WTC11 (cell line): Measurements from ENCODE around the gene PDE6B. TPM values are rescaled to one million over a fixed set of nuclear protein-coding genes. Genes with fewer than 3 reads are reported as not detected.

Experiments used
- CBFB ChIP-seq: sonication (generic); formaldehyde crosslinking; IDR thresholded peaks from 2 replicates; pipeline ENCODE4 v1.8.1; 2022; ENCODE audit warnings: mild to moderate bottlenecking, low read depth, missing genetic modification reagents
- EMX1 ChIP-seq: fragments of 250-450 bp; sonication (Bioruptor Pico); IDR thresholded peaks from 2 replicates; pipeline ENCODE4 v1.8.0; 2021; ENCODE audit warnings: mild to moderate bottlenecking
- ESRRA ChIP-seq: sonication (generic); formaldehyde crosslinking; IDR thresholded peaks from 2 replicates; pipeline ENCODE4 v1.8.1; 2022; ENCODE audit warnings: mild to moderate bottlenecking, missing genetic modification reagents, borderline replicate concordance
- HMGA2 ChIP-seq: fragments of 250-450 bp; sonication (Bioruptor Pico); IDR thresholded peaks from 2 replicates; pipeline ENCODE4 v1.4.0; 2021; ENCODE audit warnings: mild to moderate bottlenecking, moderate library complexity
- JUN ChIP-seq: sonication (generic); formaldehyde crosslinking; IDR thresholded peaks from 2 replicates; pipeline ENCODE4 v1.8.0; 2023; ENCODE audit warnings: mild to moderate bottlenecking, missing genetic modification reagents
- MXD4 ChIP-seq: fragments of 250-450 bp; sonication (Bioruptor Pico); IDR thresholded peaks from 2 replicates; pipeline ENCODE4 v1.8.0; 2021; ENCODE audit warnings: mild to moderate bottlenecking, moderate library complexity, borderline replicate concordance
- NFYB ChIP-seq: sonication (generic); formaldehyde crosslinking; conservative IDR thresholded peaks from 2 replicates; pipeline ENCODE4 v1.8.0; 2022; ENCODE audit warnings: low read depth, missing genetic modification reagents
- NR1H2 ChIP-seq: sonication (generic); formaldehyde crosslinking; IDR thresholded peaks from 2 replicates; pipeline ENCODE4 v1.9.0; 2021; ENCODE audit warnings: mild to moderate bottlenecking, moderate library complexity, missing genetic modification reagents
- NR3C1 ChIP-seq: sonication (generic); formaldehyde crosslinking; conservative IDR thresholded peaks from 2 replicates; pipeline ENCODE4 v1.8.1; 2023; ENCODE audit warnings: low read depth, mild to moderate bottlenecking, missing genetic modification reagents
- OVOL2 ChIP-seq: fragments of 250-450 bp; sonication (Bioruptor Pico); IDR thresholded peaks from 2 replicates; pipeline ENCODE4 v1.9.0; 2021; ENCODE audit warnings: mild to moderate bottlenecking, borderline replicate concordance
- SOX15 ChIP-seq: fragments of 250-450 bp; sonication (Bioruptor Pico); IDR thresholded peaks from 2 replicates; pipeline ENCODE4 v1.9.0; 2021; ENCODE audit warnings: mild to moderate bottlenecking
- SP1 ChIP-seq: sonication (generic); formaldehyde crosslinking; conservative IDR thresholded peaks from 2 replicates; pipeline ENCODE4 v1.8.1; 2022; ENCODE audit warnings: missing genetic modification reagents
- ZNF416 ChIP-seq: fragments of 250-450 bp; sonication (Bioruptor Pico); IDR thresholded peaks from 2 replicates; pipeline ENCODE4 v1.9.0; 2021; ENCODE audit warnings: mild to moderate bottlenecking, inconsistent platforms
- total RNA-seq: library from RNA; stranded (reverse); gene quantifications from 3 replicates; pipeline ENCODE4 v1.2.3, GENCODE V29; 2021
- TF ChIP-seq, protein P1 (sequence below): fragments of 200-600 bp; IDR thresholded peaks from 2 replicates; pipeline ENCODE4 v1.8.0; 2022; ENCODE audit warnings: antibody characterized with exemption
- TF ChIP-seq, protein P2 (sequence below): sonication (generic); formaldehyde crosslinking; conservative IDR thresholded peaks from 2 replicates; pipeline ENCODE4 v1.8.1; 2022; ENCODE audit warnings: mild to moderate bottlenecking, missing genetic modification reagents
- TF ChIP-seq, protein P3 (sequence below): fragments of 250-450 bp; sonication (Bioruptor Pico); conservative IDR thresholded peaks from 2 replicates; pipeline ENCODE4 v1.9.0; 2021; ENCODE audit warnings: mild to moderate bottlenecking
- TF ChIP-seq, protein P4 (sequence below): sonication (generic); formaldehyde crosslinking; IDR thresholded peaks from 2 replicates; pipeline ENCODE4 v1.8.0; 2022; ENCODE audit warnings: mild to moderate bottlenecking, missing genetic modification reagents
- TF ChIP-seq, protein P5 (sequence below): fragments of 250-450 bp; sonication (Bioruptor Pico); IDR thresholded peaks from 2 replicates; pipeline ENCODE4 v1.9.0; 2021; ENCODE audit warnings: mild to moderate bottlenecking
- TF ChIP-seq, protein P6 (sequence below): sonication (generic); formaldehyde crosslinking; IDR thresholded peaks from 2 replicates; pipeline ENCODE4 v1.8.0; 2023; ENCODE audit warnings: mild to moderate bottlenecking, missing genetic modification reagents
- TF ChIP-seq, protein P7 (sequence below): sonication (generic); formaldehyde crosslinking; IDR thresholded peaks from 2 replicates; pipeline ENCODE4 v1.8.1; 2023; ENCODE audit warnings: mild to moderate bottlenecking, missing genetic modification reagents, moderate library complexity
- TF ChIP-seq, protein P8 (sequence below): fragments of 250-450 bp; sonication (Bioruptor Pico); IDR thresholded peaks from 2 replicates; pipeline ENCODE4 v2.1.2; 2022; ENCODE audit warnings: mild to moderate bottlenecking, moderate library complexity
- TF ChIP-seq, protein P9 (sequence below): sonication (generic); formaldehyde crosslinking; conservative IDR thresholded peaks from 2 replicates; pipeline ENCODE4 v1.8.1; 2023; ENCODE audit warnings: mild to moderate bottlenecking, low read depth, missing genetic modification reagents, moderate library complexity

The PDE6B gene
- total RNA-seq, 1 experiment from 2014 or later = 7.1 TPM

DNA sequence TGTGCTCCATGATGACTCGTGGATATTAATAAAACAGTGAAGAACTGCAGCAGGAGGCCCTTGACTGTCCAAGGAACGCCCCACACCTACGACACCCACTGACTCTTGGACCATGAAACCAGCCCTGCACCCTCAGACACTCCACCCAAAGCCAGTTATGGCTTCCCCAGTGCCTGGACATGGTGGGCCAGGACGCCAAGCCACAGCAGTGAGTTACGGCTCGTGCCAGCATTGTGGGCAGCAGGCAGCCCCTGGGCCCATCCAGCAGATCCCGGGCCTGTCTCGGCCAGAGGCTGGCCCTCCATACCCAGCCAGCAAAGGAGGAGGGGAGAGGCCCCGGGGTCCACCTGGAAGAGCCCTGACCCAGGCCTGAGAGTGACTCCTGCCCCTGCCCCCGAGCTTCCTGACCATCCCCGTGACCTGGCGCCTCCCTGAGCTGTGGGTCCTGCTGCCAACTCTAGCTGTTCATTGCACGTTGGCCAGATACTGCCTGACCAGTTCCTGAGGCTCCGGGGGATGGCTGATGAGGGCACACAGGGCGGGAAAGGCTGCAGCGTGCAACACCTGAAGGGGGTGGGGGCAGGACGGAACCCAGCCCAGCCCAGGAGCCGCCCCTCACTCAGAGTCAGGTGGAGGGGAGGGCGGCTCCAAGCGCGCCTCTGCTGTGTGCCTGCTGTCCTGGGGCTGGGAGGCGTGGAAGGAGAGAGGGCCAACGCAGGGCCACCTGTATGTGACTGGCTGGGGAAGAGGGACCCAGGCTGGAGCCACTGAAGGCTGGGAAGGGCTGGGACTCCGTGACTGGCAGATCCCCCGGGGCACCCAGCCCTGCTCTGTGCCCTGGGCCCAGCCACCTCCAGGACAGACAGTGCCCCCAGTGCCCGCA is 62.8 kb downstream of the PDE6B start (continued):
- TF ChIP-seq, protein P1, sequence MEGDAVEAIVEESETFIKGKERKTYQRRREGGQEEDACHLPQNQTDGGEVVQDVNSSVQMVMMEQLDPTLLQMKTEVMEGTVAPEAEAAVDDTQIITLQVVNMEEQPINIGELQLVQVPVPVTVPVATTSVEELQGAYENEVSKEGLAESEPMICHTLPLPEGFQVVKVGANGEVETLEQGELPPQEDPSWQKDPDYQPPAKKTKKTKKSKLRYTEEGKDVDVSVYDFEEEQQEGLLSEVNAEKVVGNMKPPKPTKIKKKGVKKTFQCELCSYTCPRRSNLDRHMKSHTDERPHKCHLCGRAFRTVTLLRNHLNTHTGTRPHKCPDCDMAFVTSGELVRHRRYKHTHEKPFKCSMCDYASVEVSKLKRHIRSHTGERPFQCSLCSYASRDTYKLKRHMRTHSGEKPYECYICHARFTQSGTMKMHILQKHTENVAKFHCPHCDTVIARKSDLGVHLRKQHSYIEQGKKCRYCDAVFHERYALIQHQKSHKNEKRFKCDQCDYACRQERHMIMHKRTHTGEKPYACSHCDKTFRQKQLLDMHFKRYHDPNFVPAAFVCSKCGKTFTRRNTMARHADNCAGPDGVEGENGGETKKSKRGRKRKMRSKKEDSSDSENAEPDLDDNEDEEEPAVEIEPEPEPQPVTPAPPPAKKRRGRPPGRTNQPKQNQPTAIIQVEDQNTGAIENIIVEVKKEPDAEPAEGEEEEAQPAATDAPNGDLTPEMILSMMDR = no peak
- TF ChIP-seq, protein P2, sequence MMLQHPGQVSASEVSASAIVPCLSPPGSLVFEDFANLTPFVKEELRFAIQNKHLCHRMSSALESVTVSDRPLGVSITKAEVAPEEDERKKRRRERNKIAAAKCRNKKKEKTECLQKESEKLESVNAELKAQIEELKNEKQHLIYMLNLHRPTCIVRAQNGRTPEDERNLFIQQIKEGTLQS = no peak
- TF ChIP-seq SOX15 (CRISPR knock-in tag) (no peak), ESRRA (CRISPR knock-in tag) (no peak; the same call in 1 of the 2 replicates), CBFB (CRISPR knock-in tag) (no peak), NFYB (CRISPR knock-in tag) (no peak), NR3C1 (no peak), NR1H2 (CRISPR knock-in tag) (no peak), SP1 (no peak; the same call in 1 of the 2 replicates), HMGA2 (CRISPR knock-in tag) (no peak), MXD4 (CRISPR knock-in tag) (no peak), ZNF416 (no peak), EMX1 (CRISPR knock-in tag) (no peak), OVOL2 (CRISPR knock-in tag) (no peak), JUN (CRISPR knock-in tag) (no peak)
- TF ChIP-seq, protein P3, sequence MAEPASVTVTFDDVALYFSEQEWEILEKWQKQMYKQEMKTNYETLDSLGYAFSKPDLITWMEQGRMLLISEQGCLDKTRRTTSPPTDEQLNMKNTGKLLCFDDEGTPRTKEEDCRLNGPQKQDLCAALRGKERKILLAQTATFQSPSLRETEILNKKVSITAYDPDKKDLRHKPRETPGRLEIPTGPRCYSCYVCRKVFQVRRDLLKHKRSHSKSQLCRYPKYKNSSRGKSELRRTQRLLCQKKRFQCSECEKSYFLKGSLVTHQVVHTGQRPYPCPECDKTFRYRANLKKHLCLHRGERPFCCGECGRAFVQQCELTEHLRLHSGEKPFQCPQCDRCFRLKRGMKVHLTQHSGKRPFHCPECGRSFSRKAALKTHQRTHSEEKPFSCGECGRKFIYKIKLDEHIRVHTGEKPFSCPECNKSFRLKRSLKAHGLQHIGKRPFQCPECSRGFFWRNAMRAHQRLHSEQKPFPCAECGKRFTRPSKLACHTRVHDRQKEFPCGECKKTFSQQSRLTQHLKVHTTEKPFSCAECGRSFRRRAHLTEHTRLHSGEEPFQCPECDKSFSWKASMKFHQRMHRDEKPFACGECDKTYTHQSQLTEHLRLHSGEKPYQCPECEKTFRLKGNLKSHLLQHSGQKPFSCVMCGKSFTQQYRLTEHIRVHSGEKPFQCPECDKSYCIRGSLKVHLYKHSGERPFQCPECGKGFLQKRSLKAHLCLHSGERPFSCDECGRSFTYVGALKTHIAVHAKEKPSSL (CRISPR knock-in tag) = no peak
- TF ChIP-seq, protein P4, sequence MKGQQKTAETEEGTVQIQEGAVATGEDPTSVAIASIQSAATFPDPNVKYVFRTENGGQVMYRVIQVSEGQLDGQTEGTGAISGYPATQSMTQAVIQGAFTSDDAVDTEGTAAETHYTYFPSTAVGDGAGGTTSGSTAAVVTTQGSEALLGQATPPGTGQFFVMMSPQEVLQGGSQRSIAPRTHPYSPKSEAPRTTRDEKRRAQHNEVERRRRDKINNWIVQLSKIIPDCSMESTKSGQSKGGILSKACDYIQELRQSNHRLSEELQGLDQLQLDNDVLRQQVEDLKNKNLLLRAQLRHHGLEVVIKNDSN (CRISPR knock-in tag) = peak; percentile 64; the same call in 1 of the 2 replicates
- TF ChIP-seq, protein P5, sequence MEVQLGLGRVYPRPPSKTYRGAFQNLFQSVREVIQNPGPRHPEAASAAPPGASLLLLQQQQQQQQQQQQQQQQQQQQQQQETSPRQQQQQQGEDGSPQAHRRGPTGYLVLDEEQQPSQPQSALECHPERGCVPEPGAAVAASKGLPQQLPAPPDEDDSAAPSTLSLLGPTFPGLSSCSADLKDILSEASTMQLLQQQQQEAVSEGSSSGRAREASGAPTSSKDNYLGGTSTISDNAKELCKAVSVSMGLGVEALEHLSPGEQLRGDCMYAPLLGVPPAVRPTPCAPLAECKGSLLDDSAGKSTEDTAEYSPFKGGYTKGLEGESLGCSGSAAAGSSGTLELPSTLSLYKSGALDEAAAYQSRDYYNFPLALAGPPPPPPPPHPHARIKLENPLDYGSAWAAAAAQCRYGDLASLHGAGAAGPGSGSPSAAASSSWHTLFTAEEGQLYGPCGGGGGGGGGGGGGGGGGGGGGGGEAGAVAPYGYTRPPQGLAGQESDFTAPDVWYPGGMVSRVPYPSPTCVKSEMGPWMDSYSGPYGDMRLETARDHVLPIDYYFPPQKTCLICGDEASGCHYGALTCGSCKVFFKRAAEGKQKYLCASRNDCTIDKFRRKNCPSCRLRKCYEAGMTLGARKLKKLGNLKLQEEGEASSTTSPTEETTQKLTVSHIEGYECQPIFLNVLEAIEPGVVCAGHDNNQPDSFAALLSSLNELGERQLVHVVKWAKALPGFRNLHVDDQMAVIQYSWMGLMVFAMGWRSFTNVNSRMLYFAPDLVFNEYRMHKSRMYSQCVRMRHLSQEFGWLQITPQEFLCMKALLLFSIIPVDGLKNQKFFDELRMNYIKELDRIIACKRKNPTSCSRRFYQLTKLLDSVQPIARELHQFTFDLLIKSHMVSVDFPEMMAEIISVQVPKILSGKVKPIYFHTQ (CRISPR knock-in tag) = no peak
- TF ChIP-seq, protein P6, sequence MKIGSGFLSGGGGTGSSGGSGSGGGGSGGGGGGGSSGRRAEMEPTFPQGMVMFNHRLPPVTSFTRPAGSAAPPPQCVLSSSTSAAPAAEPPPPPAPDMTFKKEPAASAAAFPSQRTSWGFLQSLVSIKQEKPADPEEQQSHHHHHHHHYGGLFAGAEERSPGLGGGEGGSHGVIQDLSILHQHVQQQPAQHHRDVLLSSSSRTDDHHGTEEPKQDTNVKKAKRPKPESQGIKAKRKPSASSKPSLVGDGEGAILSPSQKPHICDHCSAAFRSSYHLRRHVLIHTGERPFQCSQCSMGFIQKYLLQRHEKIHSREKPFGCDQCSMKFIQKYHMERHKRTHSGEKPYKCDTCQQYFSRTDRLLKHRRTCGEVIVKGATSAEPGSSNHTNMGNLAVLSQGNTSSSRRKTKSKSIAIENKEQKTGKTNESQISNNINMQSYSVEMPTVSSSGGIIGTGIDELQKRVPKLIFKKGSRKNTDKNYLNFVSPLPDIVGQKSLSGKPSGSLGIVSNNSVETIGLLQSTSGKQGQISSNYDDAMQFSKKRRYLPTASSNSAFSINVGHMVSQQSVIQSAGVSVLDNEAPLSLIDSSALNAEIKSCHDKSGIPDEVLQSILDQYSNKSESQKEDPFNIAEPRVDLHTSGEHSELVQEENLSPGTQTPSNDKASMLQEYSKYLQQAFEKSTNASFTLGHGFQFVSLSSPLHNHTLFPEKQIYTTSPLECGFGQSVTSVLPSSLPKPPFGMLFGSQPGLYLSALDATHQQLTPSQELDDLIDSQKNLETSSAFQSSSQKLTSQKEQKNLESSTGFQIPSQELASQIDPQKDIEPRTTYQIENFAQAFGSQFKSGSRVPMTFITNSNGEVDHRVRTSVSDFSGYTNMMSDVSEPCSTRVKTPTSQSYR (CRISPR knock-in tag) = 0 out of 2 replicates have a peak, but pooled peaks have one; percentile 73
- TF ChIP-seq, protein P7, sequence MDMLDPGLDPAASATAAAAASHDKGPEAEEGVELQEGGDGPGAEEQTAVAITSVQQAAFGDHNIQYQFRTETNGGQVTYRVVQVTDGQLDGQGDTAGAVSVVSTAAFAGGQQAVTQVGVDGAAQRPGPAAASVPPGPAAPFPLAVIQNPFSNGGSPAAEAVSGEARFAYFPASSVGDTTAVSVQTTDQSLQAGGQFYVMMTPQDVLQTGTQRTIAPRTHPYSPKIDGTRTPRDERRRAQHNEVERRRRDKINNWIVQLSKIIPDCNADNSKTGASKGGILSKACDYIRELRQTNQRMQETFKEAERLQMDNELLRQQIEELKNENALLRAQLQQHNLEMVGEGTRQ (CRISPR knock-in tag) = peak; percentile 45; the same call in 1 of the 2 replicates
- TF ChIP-seq, protein P8, sequence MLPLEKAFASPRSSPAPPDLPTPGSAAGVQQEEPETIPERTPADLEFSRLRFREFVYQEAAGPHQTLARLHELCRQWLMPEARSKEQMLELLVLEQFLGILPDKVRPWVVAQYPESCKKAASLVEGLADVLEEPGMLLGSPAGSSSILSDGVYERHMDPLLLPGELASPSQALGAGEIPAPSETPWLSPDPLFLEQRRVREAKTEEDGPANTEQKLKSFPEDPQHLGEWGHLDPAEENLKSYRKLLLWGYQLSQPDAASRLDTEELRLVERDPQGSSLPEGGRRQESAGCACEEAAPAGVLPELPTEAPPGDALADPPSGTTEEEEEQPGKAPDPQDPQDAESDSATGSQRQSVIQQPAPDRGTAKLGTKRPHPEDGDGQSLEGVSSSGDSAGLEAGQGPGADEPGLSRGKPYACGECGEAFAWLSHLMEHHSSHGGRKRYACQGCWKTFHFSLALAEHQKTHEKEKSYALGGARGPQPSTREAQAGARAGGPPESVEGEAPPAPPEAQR (CRISPR knock-in tag) = no peak
- TF ChIP-seq, protein P9, sequence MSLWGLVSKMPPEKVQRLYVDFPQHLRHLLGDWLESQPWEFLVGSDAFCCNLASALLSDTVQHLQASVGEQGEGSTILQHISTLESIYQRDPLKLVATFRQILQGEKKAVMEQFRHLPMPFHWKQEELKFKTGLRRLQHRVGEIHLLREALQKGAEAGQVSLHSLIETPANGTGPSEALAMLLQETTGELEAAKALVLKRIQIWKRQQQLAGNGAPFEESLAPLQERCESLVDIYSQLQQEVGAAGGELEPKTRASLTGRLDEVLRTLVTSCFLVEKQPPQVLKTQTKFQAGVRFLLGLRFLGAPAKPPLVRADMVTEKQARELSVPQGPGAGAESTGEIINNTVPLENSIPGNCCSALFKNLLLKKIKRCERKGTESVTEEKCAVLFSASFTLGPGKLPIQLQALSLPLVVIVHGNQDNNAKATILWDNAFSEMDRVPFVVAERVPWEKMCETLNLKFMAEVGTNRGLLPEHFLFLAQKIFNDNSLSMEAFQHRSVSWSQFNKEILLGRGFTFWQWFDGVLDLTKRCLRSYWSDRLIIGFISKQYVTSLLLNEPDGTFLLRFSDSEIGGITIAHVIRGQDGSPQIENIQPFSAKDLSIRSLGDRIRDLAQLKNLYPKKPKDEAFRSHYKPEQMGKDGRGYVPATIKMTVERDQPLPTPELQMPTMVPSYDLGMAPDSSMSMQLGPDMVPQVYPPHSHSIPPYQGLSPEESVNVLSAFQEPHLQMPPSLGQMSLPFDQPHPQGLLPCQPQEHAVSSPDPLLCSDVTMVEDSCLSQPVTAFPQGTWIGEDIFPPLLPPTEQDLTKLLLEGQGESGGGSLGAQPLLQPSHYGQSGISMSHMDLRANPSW (CRISPR knock-in tag) = no peak
